ENCODE results near the gene LHX4. TPM values are rescaled to one million over a fixed set of nuclear protein-coding genes. Genes with fewer than 3 reads are reported as not detected.

LHX4 gene
- total RNA-seq, 1 experiment from 2014 or later, result 0.13 TPM

DNA sequence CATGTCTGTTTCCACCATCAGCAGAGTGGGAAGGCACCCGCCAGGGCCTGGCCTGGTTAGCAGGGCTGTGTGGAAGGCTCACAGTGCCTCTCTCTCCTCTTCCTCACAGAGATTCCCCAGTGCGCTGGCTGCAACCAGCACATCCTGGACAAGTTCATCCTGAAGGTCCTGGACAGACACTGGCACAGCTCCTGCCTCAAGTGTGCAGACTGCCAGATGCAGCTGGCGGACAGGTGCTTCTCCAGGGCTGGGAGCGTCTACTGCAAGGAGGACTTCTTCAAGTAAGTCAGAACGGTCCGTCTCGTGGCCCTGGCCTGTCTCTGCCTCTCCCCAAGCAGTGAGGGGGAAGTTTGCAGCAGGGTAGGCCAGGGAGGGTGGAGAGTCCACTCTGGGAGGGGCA lies 18.1 kb downstream of the LHX4 start:
- Histone ChIP-seq H3K9me3 (no peaks in the 10 kb centered on the region), H3K4me3 (no peak overlapping the region), H3K27me3 (no peaks in the 10 kb centered on the region), H3K36me3 (no peaks in the 10 kb centered on the region)
- DNase-seq, result no peak

DNA sequence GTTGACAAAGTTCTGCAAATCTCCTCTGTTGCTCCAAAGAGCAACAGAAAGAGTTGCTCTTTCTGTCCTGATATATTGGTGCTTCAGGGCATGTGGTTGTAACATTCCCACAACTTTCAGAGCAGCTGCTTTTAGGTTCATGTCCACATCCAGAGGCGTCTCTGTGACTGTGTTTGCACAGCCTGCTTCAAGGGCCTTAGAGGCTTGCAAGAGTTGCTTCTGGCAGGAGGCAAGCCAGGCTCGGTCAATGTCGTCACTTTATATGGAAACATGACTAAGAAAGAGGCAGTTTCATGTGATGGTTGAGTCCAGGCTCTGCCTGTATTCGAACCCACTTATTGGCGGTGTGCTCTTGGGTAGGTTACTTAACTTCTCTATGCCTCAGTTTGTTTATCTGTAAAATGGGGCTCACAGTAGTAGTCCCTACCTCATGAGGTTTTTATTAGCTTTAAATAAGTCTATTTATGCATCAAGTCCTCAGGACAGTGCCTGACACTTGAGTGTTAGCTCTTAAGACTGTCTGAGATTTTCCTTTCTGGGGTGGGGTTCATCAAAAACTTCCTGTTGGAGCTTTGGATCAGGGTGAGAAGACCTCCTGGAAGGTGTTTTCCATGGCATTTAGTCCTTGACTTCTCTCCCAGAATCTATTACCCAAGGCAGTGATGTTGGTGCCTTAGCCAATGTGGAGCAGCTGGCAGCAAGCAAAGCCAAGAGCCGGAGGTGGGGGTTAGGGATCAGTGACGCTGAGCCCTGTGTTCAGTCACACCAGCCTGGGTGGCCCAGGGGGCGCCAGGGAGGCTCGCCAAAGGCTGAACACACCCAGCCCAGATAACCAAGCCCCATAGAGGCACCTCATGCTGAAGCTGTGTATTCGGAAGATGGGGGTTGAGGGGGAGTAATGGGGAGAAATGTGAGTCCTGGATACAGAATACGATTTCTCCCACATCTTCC lies 18.9 kb downstream of the LHX4 start:
- no peaks in the 10 kb centered on the region for H3K9me3 ChIP-seq
- no peaks in the 10 kb centered on the region for H3K27me3 ChIP-seq
- H3K36me3 ChIP-seq, result no peaks in the 10 kb centered on the region
- DNase-seq, result peak; percentile 36
- no peak overlapping the region for H3K4me3 ChIP-seq

DNA sequence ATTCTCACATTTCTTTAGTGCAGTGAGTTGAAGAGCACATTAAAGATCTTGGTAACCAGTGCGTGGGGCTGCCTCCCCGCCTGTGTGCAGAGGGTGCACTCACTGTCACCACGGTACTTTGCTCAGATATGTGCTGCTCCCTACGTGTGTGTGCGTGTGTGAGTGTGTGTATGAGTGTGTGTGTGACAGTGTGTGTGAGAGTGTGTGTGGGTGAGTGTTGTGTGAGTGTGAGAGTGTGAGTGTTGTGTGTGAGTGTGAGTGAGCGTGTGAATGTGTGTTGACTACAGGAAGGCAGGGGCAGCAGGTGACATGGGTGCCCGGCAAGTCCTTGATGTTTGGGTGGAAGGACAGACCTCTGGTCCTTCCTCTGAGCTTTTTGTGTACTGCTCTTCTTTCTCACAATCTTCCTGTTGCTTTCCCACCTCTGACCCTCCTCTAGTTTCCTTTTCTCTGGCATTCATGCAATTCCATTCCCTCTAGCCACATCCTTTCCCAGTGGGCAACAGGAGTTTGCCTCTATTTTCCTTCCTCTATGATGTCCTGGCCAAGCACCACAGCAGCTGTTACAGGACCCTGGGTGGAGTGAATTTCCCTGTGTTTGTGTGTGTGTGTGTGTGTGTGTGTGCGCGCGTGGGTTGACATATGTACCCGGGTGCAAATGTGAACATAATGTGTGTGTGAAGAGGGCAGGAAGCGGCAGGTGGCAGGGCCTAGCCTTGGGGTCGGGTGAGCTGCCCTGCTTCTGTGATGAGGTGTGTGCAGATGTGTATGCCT lies 19.8 kb downstream of the LHX4 start:
- Histone ChIP-seq H3K27me3 (no peaks in the 10 kb centered on the region), H3K9me3 (no peaks in the 10 kb centered on the region), H3K36me3 (no peaks in the 10 kb centered on the region), H3K4me3 (no peak overlapping the region)
- DNase-seq, result no peak

DNA sequence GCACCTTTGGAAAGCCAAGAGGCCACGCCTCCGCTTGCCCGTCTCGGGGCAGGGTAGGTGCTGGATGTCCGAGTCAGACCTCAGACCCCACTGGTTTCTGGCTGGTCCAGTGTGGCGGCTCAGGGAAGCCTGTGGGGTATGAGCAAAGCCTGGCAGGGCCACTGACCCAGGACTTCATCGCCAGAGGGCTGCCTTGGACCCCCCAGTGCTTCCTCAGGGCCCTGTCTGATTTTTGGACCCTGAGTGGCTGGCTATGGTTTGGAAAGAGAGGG lies 20.4 kb downstream of the LHX4 start:
- Histone ChIP-seq H3K9me3 (no peaks in the 10 kb centered on the region), H3K4me3 (no peak overlapping the region), H3K27me3 (no peaks in the 10 kb centered on the region), H3K36me3 (no peaks in the 10 kb centered on the region)
- no peak for DNase-seq

DNA sequence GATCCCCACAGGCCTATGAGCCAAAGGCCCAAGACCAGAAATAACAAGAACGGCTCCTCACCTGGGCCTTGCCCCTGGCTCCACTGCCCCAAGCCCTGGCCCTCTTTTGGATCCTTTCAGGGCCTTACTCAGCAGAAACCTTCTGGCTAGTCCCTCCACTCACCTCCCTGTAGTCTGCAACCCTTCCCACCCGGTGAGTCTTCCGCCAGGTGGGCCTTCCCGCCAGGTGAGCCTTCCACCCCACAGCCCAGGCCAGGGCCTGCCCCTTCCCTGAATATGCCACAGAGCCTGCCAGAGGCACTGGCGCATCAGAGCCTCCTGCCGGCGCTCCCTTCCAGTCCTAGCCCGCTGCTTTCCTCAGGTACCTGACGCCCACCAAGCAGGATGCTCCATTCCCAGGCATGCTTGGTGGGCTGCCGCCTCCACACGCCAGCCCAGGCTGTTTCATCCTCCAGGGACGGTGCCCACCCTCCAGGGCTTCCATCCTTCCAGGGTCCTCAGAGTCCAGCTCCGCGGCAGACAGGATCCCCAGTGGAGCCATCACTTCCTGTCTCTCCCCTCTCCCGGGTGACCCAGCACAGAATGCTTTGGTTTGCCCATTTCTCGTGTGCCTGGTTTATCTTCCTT lies 20.9 kb downstream of the LHX4 start:
- no peaks in the 10 kb centered on the region for H3K27me3 ChIP-seq
- H3K4me3 ChIP-seq, result no peak overlapping the region
- H3K9me3 ChIP-seq, result no peaks in the 10 kb centered on the region
- DNase-seq, result no peak
- no peaks in the 10 kb centered on the region for H3K36me3 ChIP-seq

DNA sequence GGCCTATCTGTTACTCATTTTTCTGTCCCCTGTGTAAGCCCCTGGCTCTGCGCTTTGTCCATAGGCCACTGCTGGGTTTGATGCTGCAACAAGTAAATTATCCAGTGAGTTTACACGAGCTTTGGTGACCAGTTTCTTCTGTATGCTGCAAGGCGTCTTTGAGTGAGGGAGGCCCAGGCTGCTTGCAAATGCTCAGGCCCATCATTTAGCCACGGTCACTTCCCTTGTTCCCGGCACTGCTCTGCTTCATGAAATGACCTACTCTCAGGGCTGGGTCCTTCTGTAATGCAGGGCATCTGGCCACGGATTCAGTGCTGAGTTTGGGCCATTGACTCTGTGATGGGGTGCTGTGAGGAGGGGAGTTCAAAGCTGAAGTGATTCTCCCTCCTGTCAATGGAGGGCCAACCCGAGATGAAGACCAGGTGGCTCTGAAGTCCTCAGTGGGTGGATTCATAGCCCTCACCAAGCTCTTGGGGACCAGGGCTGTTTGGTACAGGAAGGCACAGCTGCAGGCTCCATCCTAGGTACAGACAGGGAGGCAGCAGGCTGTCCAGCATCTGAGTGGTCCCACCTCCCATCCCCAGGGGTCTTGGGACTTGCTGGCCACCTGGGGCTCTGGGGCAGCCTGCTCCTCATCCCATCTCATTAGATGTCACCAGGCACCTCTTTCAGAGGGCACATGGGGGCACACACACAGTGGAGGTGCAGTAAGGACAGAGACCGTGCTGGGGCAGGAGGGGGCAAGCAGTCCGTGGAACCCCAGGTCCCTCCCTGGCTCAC lies 21.7 kb downstream of the LHX4 start:
- Histone ChIP-seq H3K4me3 (no peak overlapping the region), H3K36me3 (no peaks in the 10 kb centered on the region), H3K9me3 (no peaks in the 10 kb centered on the region), H3K27me3 (no peaks in the 10 kb centered on the region)
- no peak for DNase-seq

DNA sequence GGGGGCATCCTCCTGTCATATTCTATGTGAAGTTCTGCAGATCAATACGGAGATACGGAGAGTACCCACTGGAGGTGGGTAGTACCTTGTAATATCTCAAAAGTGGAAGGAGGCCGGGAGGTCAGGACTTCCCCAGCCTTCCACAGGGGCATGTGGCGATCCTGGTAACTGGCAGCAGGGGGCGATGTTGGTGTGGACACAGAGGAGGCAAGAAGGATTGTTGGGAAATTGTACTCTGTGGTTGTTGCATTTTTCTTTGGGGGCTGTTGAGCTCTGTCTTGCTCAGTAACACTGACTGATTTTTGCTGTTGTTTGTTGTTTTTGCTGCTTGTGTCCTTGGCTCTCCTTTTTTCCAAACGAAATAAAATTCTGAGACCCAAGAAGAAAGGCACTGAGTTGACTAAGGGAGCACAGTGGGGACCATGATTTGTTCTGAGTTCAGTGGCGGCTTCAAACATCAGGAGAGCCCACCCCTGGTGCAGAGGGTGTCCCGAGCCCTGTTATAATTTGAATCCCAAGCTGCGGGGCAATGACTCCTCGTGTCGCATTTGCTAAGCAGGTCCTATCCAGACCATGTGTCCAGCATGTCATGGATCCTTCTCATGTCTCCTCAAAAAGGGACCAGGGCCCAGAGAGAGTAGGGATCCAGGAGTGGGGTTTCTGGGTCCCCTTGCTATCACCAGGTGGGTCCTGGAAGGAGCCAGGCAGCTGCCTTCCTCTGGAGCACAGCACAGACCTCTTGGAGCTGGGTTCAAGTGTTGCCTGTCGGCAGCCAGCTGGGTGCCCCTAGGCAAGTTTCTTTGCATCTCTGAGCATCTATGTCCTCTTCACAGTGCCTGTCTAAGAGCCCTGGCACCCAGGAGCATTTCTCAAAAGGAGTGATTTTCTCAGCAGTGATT lies 22.8 kb downstream of the LHX4 start:
- H3K9me3 ChIP-seq, result no peaks in the 10 kb centered on the region
- H3K27me3 ChIP-seq, result no peaks in the 10 kb centered on the region
- DNase-seq, result peak; percentile 64
- no peak overlapping the region for H3K4me3 ChIP-seq
- no peaks in the 10 kb centered on the region for H3K36me3 ChIP-seq

DNA sequence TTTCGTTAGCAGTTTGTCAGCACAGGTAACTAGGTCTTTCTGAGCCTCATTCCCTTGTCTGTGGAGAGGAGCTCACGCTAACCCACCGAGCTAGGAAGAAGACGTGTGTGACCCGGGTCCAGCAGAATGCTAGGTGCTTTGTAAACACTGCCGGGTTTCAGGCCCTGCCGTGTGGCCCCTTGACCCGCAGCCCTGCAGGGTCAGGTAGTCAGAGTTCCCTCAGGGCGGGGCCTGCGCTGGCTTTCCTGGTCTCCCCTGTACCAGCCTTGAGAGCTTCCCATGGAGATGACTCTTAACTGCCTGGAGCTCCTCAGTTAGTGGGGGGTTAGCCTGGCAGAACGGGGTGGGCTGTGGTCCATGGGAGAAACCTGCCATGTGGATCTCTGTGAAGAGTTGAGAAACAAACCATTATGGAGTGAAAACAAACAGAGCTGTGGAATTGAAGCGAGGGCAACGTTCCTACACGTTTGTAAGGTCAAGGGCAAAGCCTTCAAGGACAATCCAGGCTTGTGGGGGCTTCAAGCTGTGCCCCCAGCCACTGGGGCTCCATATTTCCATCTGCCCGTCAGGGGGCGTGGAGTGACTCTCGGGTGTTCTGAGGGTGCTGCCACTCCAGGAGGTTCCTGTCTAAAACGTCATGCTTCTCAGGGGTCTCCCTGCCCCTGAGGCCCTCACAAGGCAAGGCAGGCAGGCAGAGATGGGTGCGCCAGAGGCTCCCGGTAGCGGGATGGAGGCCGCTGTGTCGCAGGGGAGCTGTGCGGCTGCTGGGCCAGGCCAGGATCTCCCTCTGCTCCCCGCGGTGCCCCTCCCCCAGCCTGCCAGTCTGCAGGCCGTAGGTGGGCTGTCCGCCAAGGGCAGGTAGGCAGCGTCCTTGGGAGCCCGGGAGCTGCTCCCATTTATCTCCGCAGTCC lies 23.8 kb downstream of the LHX4 start:
- H3K36me3 ChIP-seq, result no peaks in the 10 kb centered on the region
- DNase-seq, result no peak
- no peaks in the 10 kb centered on the region for H3K9me3 ChIP-seq
- H3K27me3 ChIP-seq, result no peaks in the 10 kb centered on the region
- H3K4me3 ChIP-seq, result no peak overlapping the region

DNA sequence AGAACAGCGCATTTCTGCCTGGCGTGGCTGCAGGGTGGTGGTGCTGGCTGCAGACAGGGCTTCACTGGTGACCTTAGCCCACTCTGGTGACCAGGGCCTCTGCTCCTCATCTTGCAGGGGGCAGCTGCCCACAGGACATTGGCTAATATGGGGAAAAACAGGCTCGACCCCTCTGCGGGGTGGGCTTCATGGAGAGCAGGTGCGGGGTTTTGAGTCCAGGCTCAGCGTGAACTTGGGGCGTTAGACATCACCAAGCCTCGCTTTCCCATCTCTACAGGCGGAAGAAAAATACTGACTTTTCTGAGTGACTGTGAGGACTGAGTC lies 24.4 kb downstream of the LHX4 start:
- DNase-seq, result no peak
- Histone ChIP-seq H3K36me3 (no peaks in the 10 kb centered on the region), H3K27me3 (no peaks in the 10 kb centered on the region), H3K4me3 (no peak overlapping the region), H3K9me3 (no peaks in the 10 kb centered on the region)

DNA sequence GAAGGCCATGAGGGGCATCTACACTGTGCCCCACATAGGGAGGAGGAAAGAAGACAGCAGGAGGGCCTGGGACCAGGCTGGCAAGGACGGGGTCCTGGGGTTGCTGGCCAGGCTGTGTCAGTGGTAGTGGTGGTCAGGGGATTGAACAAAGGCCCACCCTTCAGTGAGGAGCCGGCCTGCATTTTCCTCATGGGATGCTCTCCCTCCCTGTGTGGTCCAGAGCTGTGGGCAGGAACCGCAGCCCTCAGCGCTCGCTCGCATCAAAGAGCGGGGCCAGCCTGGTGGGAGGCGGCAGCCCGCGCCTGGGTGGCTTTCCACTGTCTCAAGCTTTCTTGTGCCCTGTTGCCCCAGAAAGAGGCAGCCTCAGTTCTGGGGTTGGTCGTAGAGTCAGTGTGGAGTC lies 24.8 kb downstream of the LHX4 start:
- no peaks in the 10 kb centered on the region for H3K9me3 ChIP-seq
- H3K4me3 ChIP-seq, result no peak overlapping the region
- H3K36me3 ChIP-seq, result no peaks in the 10 kb centered on the region
- DNase-seq, result no peak
- H3K27me3 ChIP-seq, result no peaks in the 10 kb centered on the region

DNA sequence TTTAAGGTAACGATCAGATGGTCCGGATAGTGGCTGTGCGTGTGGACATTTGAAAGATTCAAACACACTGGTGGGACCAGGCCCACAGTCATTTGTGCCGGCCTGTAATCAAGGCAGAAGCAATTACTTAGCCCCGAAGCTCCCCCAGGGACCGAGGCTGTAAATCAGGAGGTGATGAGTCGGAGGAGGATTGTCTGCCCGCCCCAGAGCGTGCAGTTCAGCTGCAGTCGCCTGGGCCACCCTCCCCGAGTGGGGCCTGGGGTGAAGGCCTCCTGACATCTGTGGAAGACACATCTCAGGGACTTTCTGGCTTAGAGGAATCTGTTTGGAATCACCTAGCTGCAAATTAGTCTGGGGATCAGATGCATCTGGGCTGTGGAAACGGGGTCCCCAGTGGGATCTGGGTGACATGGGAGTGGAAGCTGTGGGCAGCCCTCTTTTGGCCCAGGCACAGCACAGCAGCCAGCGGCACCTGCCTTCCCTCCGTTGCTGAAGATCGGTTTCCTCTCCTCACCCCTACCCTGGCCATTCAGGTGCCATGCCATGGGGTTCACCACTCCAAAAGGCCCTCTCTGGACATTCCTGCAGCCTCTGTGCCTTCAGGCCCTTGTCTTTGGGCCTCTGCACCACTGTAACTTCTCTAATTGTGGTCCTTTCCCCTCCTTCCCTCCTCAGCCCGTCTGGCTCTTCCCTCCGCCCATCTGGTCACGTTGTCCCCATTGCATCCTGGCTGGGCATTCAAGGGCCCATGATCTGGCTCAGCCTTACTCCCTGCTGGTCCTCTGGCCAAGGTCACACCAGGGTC lies 25.7 kb downstream of the LHX4 start:
- H3K36me3 ChIP-seq, result no peaks in the 10 kb centered on the region
- H3K27me3 ChIP-seq, result no peaks in the 10 kb centered on the region
- no peaks in the 10 kb centered on the region for H3K9me3 ChIP-seq
- H3K4me3 ChIP-seq, result no peak overlapping the region
- DNase-seq, result no peak

DNA sequence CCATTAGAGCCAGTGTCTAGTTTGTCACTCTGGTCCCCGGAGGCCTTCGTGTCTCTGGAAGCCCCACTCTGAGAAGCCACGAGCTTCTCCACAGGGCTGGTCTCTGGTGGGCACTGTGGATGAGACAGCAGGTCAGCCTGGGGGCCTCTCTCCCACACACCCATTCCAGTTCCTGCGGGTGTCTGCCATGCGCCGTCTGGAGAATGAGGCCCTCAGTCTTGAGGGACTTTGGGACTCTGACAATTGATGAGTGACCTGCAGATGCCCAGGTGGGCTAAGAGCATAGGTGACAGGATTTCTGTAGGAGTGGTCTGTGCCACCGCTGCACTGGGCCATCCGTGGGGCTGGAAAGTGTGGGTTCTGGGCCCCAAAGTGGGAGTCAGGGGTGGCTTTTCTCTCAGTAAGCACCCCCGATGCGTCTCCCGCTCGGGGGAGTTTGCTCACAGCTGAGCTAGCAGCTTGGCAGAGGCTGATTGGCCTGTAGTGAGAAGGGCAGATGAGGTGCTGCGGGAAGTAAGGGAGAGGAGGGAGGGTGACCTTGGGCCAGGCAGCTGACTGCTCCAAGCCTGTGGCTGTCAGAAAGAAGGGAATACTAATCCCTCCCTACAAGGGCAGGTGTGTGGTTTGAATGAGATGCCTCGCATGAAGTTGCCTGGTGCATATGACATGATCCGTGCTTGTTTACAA lies 26.4 kb downstream of the LHX4 start:
- no peak overlapping the region for H3K4me3 ChIP-seq
- H3K27me3 ChIP-seq, result no peaks in the 10 kb centered on the region
- H3K36me3 ChIP-seq, result no peaks in the 10 kb centered on the region
- H3K9me3 ChIP-seq, result no peaks in the 10 kb centered on the region
- no peak for DNase-seq

DNA sequence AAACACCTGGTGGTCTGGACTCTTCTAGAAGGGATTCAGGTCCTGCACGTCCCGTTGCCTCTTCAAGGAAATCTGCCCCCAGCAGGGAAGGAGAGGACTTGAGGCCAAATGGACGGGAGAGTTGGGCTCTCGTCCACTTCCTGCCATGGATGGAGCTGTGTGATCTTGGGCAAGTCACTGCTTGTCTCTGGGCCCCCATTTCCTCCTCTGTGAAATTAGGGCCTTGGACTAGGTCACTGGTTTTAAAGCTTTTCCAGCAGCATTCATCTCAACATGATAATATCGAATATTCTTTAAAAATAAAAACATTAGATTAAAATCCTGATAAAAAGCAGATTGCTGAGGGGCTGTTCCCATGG lies 26.9 kb downstream of the LHX4 start:
- DNase-seq, result no peak
- H3K36me3 ChIP-seq, result no peaks in the 10 kb centered on the region
- no peaks in the 10 kb centered on the region for H3K27me3 ChIP-seq
- H3K9me3 ChIP-seq, result no peaks in the 10 kb centered on the region
- no peak overlapping the region for H3K4me3 ChIP-seq

DNA sequence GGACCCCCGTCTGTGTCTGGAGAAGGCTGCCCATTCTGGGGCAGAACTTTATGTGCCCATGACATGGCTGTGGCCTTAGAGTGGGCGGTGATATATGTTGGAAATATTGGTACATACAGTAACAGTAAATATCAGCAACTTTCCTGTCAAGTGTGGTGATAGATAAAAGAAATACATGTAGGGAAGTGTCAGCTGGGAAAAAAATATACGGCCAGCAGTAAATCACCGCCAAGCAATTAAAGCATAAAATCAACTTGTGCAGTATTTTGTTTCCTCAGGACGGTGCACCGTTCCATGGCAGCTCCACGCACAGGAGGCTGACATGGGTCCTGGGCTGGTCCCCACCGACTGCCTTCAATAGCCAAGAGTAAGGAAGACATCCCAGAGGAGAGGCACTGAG lies 27.4 kb downstream of the LHX4 start:
- H3K27me3 ChIP-seq, result no peaks in the 10 kb centered on the region

More for the DNA sequence above, 27.4 kb downstream of the LHX4 start:
- Histone ChIP-seq H3K4me3 (no peak overlapping the region), H3K9me3 (no peaks in the 10 kb centered on the region), H3K36me3 (no peaks in the 10 kb centered on the region)
- no peak for DNase-seq
